Endothelial cell of umbilical vein (primary cell): ENCODE results near the gene DNMT3B. TPM values are rescaled to one million over a fixed set of nuclear protein-coding genes. Genes with fewer than 3 reads are reported as not detected.
A peak's percentile ranks its signal among the peaks of the same experiment; 100 is the strongest.

Experiments used
- BruUV-seq: library from RNA; stranded (reverse); fragments of 400-500 nt; replicated peaks from 2 replicates; lab custom pipeline; 2021; lab: Mats Ljungman, UMichigan
- CTCF ChIA-PET: fragments of 300-600, 350-600 bp; sonication (Branson Sonifier 250); formaldehyde crosslinking; loops from one replicate; lab custom pipeline; 2021; ENCODE audit warnings: antibody characterized with exemption, inconsistent platforms; lab: Charles Lee
- POLR2A ChIA-PET: fragments of 300-600, 350-600 bp; sonication (Branson Sonifier 250); formaldehyde crosslinking; loops from one replicate; lab custom pipeline; 2021; ENCODE audit warnings: antibody characterized with exemption, inconsistent platforms; lab: Charles Lee
- DNase-seq: peaks from one replicate; pipeline ENCODE4 v3.0.0-alpha.2; 2011; ENCODE audit warnings: low read depth, low spot score
- FAIRE-seq: peaks from 2 replicates; lab custom pipeline; 2011; peaks lifted over from hg19 to GRCh38; lab: Jason Lieb, UNC
- H2AFZ ChIP-seq: 2 replicates; pipeline ENCODE4 v1.6.0; 2012; ENCODE audit warnings: low read depth, low read length, control low read depth, inconsistent platforms
- H3K27ac ChIP-seq: 2 replicates; pipeline ENCODE4 v1.5.1; 2011; ENCODE audit warnings: low read depth, mild to moderate bottlenecking, control low read depth, low read length, moderate library complexity; ENCODE audit not compliant: insufficient read depth
- H3K27me3 ChIP-seq, 2 experiments: 2 replicates each; pipeline versions ENCODE4 v1.6.0 to v1.6.1; 2011; ENCODE audit warnings: low read length in 2 of 2, mixed read lengths in 1 of 2; ENCODE audit not compliant: control insufficient read depth in 2 of 2, insufficient read depth in 2 of 2
- H3K36me3 ChIP-seq, 2 experiments: 2 replicates in 1 of 2; 3 replicates in 1 of 2; pipeline ENCODE4 v1.5.1; 2011; ENCODE audit warnings: low read length in 2 of 2, mild to moderate bottlenecking in 1 of 2, moderate library complexity in 1 of 2; ENCODE audit not compliant: control insufficient read depth in 2 of 2, insufficient read depth in 2 of 2; ENCODE audit errors: extremely low read depth in 1 of 2
- H3K4me1 ChIP-seq: 3 replicates; pipeline ENCODE4 v1.5.1; 2011; ENCODE audit warnings: mild to moderate bottlenecking, low read length; ENCODE audit not compliant: control insufficient read depth, insufficient read depth; ENCODE audit errors: extremely low read depth
- H3K4me2 ChIP-seq: 2 replicates; pipeline ENCODE4 v1.6.1; 2011; ENCODE audit warnings: low read length, control low read depth, mixed read lengths; ENCODE audit not compliant: insufficient read depth
- H3K4me3 ChIP-seq, 3 experiments: fragments of 200-600 bp in 1 of 3; sonication (generic), shearing (Covaris generic) in 1 of 3; replicated peaks in 1 of 3; 2 replicates each; pipeline ENCODE4 v1.5.1; 2011 to 2016; ENCODE audit warnings: control low read depth in 3 of 3, low read length in 3 of 3, mild to moderate bottlenecking in 2 of 3, inconsistent platforms in 1 of 3, low read depth in 1 of 3, moderate library complexity in 1 of 3; ENCODE audit not compliant: insufficient read depth in 1 of 3
- H3K79me2 ChIP-seq: 2 replicates; pipeline ENCODE4 v1.6.0; 2012; ENCODE audit warnings: low read length, inconsistent platforms; ENCODE audit not compliant: control insufficient read depth, insufficient read depth
- H3K9ac ChIP-seq: replicated peaks from 2 replicates; pipeline ENCODE3; 2011; ENCODE audit warnings: low read length, control low read depth; ENCODE audit not compliant: insufficient read depth; ENCODE audit errors: extremely low read depth
- H3K9me1 ChIP-seq: replicated peaks from 3 replicates; pipeline ENCODE4 v1.6.0; 2011; ENCODE audit warnings: mild to moderate bottlenecking, low read length; ENCODE audit not compliant: control insufficient read depth, insufficient read depth; ENCODE audit errors: extremely low read depth
- H3K9me3 ChIP-seq: replicated peaks from 2 replicates; pipeline ENCODE4 v1.5.1; 2012; ENCODE audit warnings: low read length, inconsistent platforms; ENCODE audit not compliant: control insufficient read depth, insufficient read depth
- H4K20me1 ChIP-seq: replicated peaks from 2 replicates; pipeline ENCODE3; 2011; ENCODE audit warnings: mild to moderate bottlenecking, low read length; ENCODE audit not compliant: control insufficient read depth, insufficient read depth; ENCODE audit errors: extremely low read depth
- FOS ChIP-seq: IDR thresholded peaks from 2 replicates; pipeline ENCODE4 v1.6.1; 2011; ENCODE audit warnings: mild to moderate bottlenecking, low read length, moderate library complexity, borderline replicate concordance; ENCODE audit not compliant: insufficient read depth
- GATA2 ChIP-seq: IDR thresholded peaks from 2 replicates; pipeline ENCODE4 v1.7.0; 2011; ENCODE audit warnings: low read depth, mild to moderate bottlenecking, moderate library complexity, mixed read lengths, low read length; ENCODE audit not compliant: insufficient read length, insufficient read depth
- JUN ChIP-seq: IDR thresholded peaks from 2 replicates; pipeline ENCODE4 v1.6.1; 2011; ENCODE audit warnings: borderline replicate concordance, low read depth; ENCODE audit not compliant: insufficient read length, insufficient read depth
- MYC ChIP-seq: IDR thresholded peaks from one replicate; pipeline ENCODE4 v1.6.1; 2011; ENCODE audit warnings: mild to moderate bottlenecking, low read depth, low read length
- POLR2A ChIP-seq: IDR thresholded peaks from 2 replicates; pipeline ENCODE4 v1.6.1; 2012; ENCODE audit warnings: low read depth, mild to moderate bottlenecking, control low read depth, low read length
- POLR2AphosphoS5 ChIP-seq: IDR thresholded peaks from 2 replicates; pipeline ENCODE4 v1.6.1; 2012; ENCODE audit warnings: low read depth, mild to moderate bottlenecking, control low read depth, low read length, moderate library complexity; ENCODE audit not compliant: insufficient read depth
- dilution Hi-C: fragments of 300-500 bp; cut with MboI; formaldehyde crosslinking; loops from one replicate; pipeline ENCODE4 v1.15.0; 2019; ENCODE audit warnings: low sequenced_read_pairs; ENCODE audit not compliant: extremely low pct_ligation_motif_present
- intact Hi-C: fragments of 100-400 bp; cut with micrococcal nuclease; formaldehyde crosslinking; loops from one replicate; pipeline ENCODE4 v1.10.0; 2022
- polyA plus RNA-seq, 4 experiments: library from polyadenylated mRNA; depleted of rRNA in 3 of 4; stranded (reverse) in 3 of 4; unstranded in 1 of 4; fragments of >200 nt; gene quantifications; 2 replicates each; pipeline versions ENCODE4 v1.2.1 to v1.2.3, GENCODE V29; 2011 to 2012; ENCODE audit warnings: missing spikeins in 1 of 4
- total RNA-seq: library from RNA; stranded (reverse); gene quantifications from 2 replicates; pipeline ENCODE4 v1.2.3, GENCODE V29; 2021
- TF ChIP-seq, protein P1 (sequence below), 2 donors: IDR thresholded peaks; 1 replicate in 1 of 2; 2 replicates in 1 of 2; pipeline ENCODE4 v1.5.1; 2011; ENCODE audit warnings: low read length in 2 of 2, mild to moderate bottlenecking in 2 of 2, moderate library complexity in 2 of 2, control low read depth in 1 of 2, inconsistent platforms in 1 of 2, low read depth in 1 of 2; ENCODE audit not compliant: insufficient read depth in 1 of 2; ENCODE audit errors: extremely low read depth in 1 of 2
- TF ChIP-seq, protein P2 (sequence below): IDR thresholded peaks from 2 replicates; pipeline ENCODE4 v1.6.1; 2011; ENCODE audit not compliant: insufficient read depth, insufficient read length

Gene DNMT3B
- total and polyA plus RNA-seq, 2 donors (not counting 3 experiments of a cell fraction or from before 2014, with no cell fraction given): 3.6 to 6.8 TPM

DNA sequence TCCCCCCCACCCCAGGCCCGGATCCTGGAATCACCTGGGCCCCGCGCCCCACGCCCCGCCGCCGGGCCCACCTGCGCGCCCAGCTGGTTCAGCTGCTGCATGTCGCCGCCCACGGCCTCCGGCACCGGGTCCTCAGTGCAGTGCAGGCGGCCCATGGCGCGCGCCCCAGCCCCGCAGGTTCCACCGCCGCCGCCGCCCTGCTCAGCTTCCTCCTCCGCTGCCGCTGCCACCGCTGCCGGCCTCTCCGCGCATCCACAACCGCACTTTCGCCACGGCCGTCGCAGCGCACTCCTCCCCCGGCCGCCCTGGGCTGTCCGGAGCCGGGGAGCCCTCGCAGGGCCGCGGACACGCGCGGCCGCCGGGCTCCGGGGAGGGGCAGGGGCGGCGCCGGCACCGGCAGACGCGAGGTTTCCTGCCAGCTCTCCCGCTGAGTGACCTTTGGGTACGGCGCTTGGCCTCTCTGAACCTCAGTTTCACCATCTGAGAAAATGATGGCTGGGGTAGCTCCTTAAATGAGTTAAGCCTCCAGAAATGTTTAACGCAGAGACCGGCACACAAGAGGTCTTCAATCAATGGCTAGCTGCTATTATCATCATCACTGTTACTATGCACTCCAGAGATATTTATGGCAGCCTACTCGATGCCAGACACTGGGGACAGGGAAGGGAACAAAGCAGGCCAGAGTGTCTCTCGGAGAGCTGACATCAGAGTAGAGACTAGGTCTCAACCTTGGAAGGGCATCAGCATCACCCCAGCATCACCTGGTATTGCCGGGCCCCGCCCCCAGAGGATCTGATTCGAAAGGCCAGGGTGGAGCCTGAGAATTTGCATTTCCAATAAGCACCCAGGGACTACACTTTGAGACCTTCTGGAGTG is 18.7 kb upstream of the DNMT3B start, which contains the start of gene COMMD7:
Gene COMMD7, minus strand, starts transcription at position 231 of the 876 bp plus-strand sequence. Its CDS starts 76 bp downstream, at position 155.
- peak within 1 kb of the TSS; percentile 100 for H2AFZ ChIP-seq
- dilution Hi-C loops (no loop called here), intact Hi-C loops (loop anchor here (1.0 to 5.0 kb wide), 2 partner anchors 19 to 36 kb away; partner anchors contain the start of gene DNMT3B)
- peaks cover 9% of the 10 kb centered on the region for H3K4me1 ChIP-seq
- H3K4me3 ChIP-seq: peak within 1 kb of the TSS; percentile 73 to 90 (median 87)
- FAIRE-seq: peak; percentile 44
- no peaks in the 10 kb centered on the region for H3K27me3 ChIP-seq
- peak; percentile 57 for DNase-seq
- no peaks in the 10 kb centered on the region for H3K9me1 ChIP-seq
- no peaks in the 10 kb centered on the region for H3K36me3 ChIP-seq
- peaks cover 28% of the 10 kb centered on the region for H3K79me2 ChIP-seq
- ChIA-PET POLR2A (interaction anchor here (0.8 kb wide), 1 partner anchor 20 kb away, joined by 5 read pairs; no protein-coding TSS in a partner anchor), CTCF (interaction anchor here (1.5 to 3.0 kb wide), 2 partner anchors 20 to 35 kb away, joined by 9 to 22 read pairs; no protein-coding TSS in a partner anchor)
- peak within 1 kb of the TSS; percentile 83 for H3K9ac ChIP-seq
- peak within 1 kb of the TSS; percentile 100 for H3K4me2 ChIP-seq
- peak within 1 kb of the TSS; percentile 81 for H3K27ac ChIP-seq
- BruUV-seq: no TSS peak
- no peaks in the 10 kb centered on the region for H4K20me1 ChIP-seq
- no peaks in the 10 kb centered on the region for H3K9me3 ChIP-seq
- no peak for TF ChIP-seq POLR2A
- TF ChIP-seq, protein P1, sequence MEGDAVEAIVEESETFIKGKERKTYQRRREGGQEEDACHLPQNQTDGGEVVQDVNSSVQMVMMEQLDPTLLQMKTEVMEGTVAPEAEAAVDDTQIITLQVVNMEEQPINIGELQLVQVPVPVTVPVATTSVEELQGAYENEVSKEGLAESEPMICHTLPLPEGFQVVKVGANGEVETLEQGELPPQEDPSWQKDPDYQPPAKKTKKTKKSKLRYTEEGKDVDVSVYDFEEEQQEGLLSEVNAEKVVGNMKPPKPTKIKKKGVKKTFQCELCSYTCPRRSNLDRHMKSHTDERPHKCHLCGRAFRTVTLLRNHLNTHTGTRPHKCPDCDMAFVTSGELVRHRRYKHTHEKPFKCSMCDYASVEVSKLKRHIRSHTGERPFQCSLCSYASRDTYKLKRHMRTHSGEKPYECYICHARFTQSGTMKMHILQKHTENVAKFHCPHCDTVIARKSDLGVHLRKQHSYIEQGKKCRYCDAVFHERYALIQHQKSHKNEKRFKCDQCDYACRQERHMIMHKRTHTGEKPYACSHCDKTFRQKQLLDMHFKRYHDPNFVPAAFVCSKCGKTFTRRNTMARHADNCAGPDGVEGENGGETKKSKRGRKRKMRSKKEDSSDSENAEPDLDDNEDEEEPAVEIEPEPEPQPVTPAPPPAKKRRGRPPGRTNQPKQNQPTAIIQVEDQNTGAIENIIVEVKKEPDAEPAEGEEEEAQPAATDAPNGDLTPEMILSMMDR (IDR thresholded peaks at IDR 0.05; ENCODE audit: extremely low read depth in 1 of 2, insufficient read depth in 1 of 2, low read depth in 1 of 2, low read length in 2 of 2): no peak
- no peak for TF ChIP-seq JUN
- TF ChIP-seq, protein P2, sequence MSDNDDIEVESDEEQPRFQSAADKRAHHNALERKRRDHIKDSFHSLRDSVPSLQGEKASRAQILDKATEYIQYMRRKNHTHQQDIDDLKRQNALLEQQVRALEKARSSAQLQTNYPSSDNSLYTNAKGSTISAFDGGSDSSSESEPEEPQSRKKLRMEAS: no peak
- TF ChIP-seq FOS: no peak
- TF ChIP-seq GATA2: no peak
- TF ChIP-seq MYC: no peak
- peak; percentile 54 for TF ChIP-seq POLR2AphosphoS5
